HG03571 (cell line): ENCODE data around the gene TRPM3.

Experiments
- ATAC-seq: cut with Tn5 transposase; IDR thresholded peaks from one replicate; pipeline ENCODE4 v1.9.1; 2021; ENCODE audit not compliant: unreplicated experiment

The TRPM3 gene

GRCh38 chr9:70901746-70902145 lies 219.7 kb downstream of the TRPM3 start:
- ATAC-seq: no peak

- no peak for ATAC-seq
These were observed 220.4 kb downstream of the TRPM3 start for GRCh38 chr9:70901013-70901412.

- ATAC-seq: no peak
These were observed 227.8 kb downstream of the TRPM3 start for GRCh38 chr9:70893580-70894122.

- no peak for ATAC-seq
These were observed 232.9 kb downstream of the TRPM3 start for GRCh38 chr9:70888471-70888870.

- ATAC-seq: no peak
These were observed 233.6 kb downstream of the TRPM3 start for GRCh38 chr9:70887826-70888225.

GRCh38 chr9:70883963-70884793 lies 237.2 kb downstream of the TRPM3 start:
- ATAC-seq: no peak

GRCh38 chr9:70883056-70883455 lies 238.4 kb downstream of the TRPM3 start:
- ATAC-seq: no peak

GRCh38 chr9:70881333-70881732 lies 240.1 kb downstream of the TRPM3 start:
- no peak for ATAC-seq

- ATAC-seq: no peak
These were observed 240.9 kb downstream of the TRPM3 start for GRCh38 chr9:70880535-70880934.

GRCh38 chr9:70878576-70878975 lies 242.8 kb downstream of the TRPM3 start:
- ATAC-seq: no peak

GRCh38 chr9:70874451-70874850 lies 247.0 kb downstream of the TRPM3 start:
- ATAC-seq: no peak

GRCh38 chr9:70873506-70873905 lies 247.9 kb downstream of the TRPM3 start:
- no peak for ATAC-seq

- no peak for ATAC-seq
These were observed 252.5 kb downstream of the TRPM3 start for GRCh38 chr9:70868661-70869652.

- no peak for ATAC-seq
These were observed 253.4 kb downstream of the TRPM3 start for GRCh38 chr9:70868041-70868440.

GRCh38 chr9:70865471-70865870 lies 255.9 kb downstream of the TRPM3 start:
- ATAC-seq: no peak

- no peak for ATAC-seq
These were observed 259.6 kb downstream of the TRPM3 start for GRCh38 chr9:70861797-70862196.

- no peak for ATAC-seq
These were observed 260.0 kb downstream of the TRPM3 start for GRCh38 chr9:70861376-70861775.

GRCh38 chr9:70859694-70860093 lies 261.7 kb downstream of the TRPM3 start:
- no peak for ATAC-seq

GRCh38 chr9:70856411-70856810 lies 265.0 kb downstream of the TRPM3 start:
- ATAC-seq: no peak

GRCh38 chr9:70852711-70853240 lies 268.6 kb downstream of the TRPM3 start:
- ATAC-seq: no peak

- no peak for ATAC-seq
These were observed 281.2 kb downstream of the TRPM3 start for GRCh38 chr9:70840266-70840665.
